GM12878 (cell line): Measurements from ENCODE around the gene PADI2. TPM values are rescaled to one million over a fixed set of nuclear protein-coding genes. Genes with fewer than 3 reads are reported as not detected.

ENCODE experiments used
- ATAC-seq: fragments of 200-7000 bp; cut with Tn5 transposase; 3 replicates; pipeline ENCODE4 v1.9.1; 2020; ENCODE audit warnings: mild to moderate bottlenecking, moderate library complexity
- BruUV-seq: library from RNA; stranded (reverse); fragments of 400-500 nt; replicated peaks from 2 replicates; lab custom pipeline; 2021; lab: Mats Ljungman, UMichigan
- CTCF ChIA-PET: fragments of 300-600 bp; sonication (Branson Sonifier 250); formaldehyde crosslinking; extraction: SDS; loops from one replicate; lab custom pipeline; 2021; ENCODE audit warnings: inconsistent platforms; lab: Yijun Ruan, JAX
- POLR2A ChIA-PET: fragments of 350-600 bp; formaldehyde crosslinking; extraction: SDS; loops from one replicate; lab custom pipeline; 2021; ENCODE audit warnings: inconsistent platforms; lab: Charles Lee
- RAD21 ChIA-PET: fragments of 300-600 bp; sonication (Branson Sonifier 250); formaldehyde crosslinking; loops from one replicate; lab custom pipeline; 2023; ENCODE audit warnings: antibody characterized with exemption; ENCODE audit not compliant: unreplicated experiment; lab: Charles Lee
- SMC1A ChIA-PET: fragments of 300-600 bp; sonication (Branson Sonifier 250); formaldehyde crosslinking; loops from one replicate; lab custom pipeline; 2023; ENCODE audit not compliant: unreplicated experiment, uncharacterized antibody; lab: Charles Lee
- DNase-seq: peaks from one replicate; pipeline ENCODE4 v3.0.0-alpha.2; 2011; ENCODE audit warnings: low read depth, low spot score
- FAIRE-seq: peaks from 3 replicates; lab custom pipeline; 2011; peaks lifted over from hg19 to GRCh38; lab: Jason Lieb, UNC
- H2AFZ ChIP-seq: 2 replicates; pipeline ENCODE4 v1.6.0; 2011; ENCODE audit warnings: low read depth, low read length, control low read depth; ENCODE audit not compliant: control insufficient read depth
- H3K27ac ChIP-seq: 2 replicates; pipeline ENCODE4 v1.5.1; 2011; ENCODE audit warnings: control low read depth; ENCODE audit not compliant: control insufficient read depth, insufficient read depth
- H3K27me3 ChIP-seq, 2 experiments: replicated peaks in 1 of 2; 2 replicates each; pipeline versions ENCODE4 v1.6.0 to v1.6.1; 2011; ENCODE audit warnings: low read length in 1 of 2; ENCODE audit not compliant: control insufficient read depth in 2 of 2, insufficient read depth in 2 of 2
- H3K36me3 ChIP-seq, 2 experiments: 2 replicates each; pipeline ENCODE4 v1.5.1; 2011; ENCODE audit warnings: low read length in 1 of 2; ENCODE audit not compliant: control insufficient read depth in 2 of 2, insufficient read depth in 2 of 2
- H3K4me1 ChIP-seq: 2 replicates; pipeline ENCODE4 v1.6.1; 2011; ENCODE audit warnings: mild to moderate bottlenecking, low read length, moderate library complexity, mixed read lengths; ENCODE audit not compliant: control insufficient read depth, insufficient read depth
- H3K4me2 ChIP-seq: 2 replicates; pipeline ENCODE4 v1.6.0; 2011; ENCODE audit warnings: control low read depth; ENCODE audit not compliant: control insufficient read depth, insufficient read depth
- H3K4me3 ChIP-seq: fragments of 200-600 bp; sonication (generic); 2 replicates; pipeline ENCODE4 v1.5.1; 2016
- H3K79me2 ChIP-seq: 2 replicates; pipeline ENCODE4 v1.6.0; 2011; ENCODE audit warnings: low read length; ENCODE audit not compliant: control insufficient read depth, insufficient read depth
- H3K9ac ChIP-seq: 2 replicates; pipeline ENCODE4 v1.8.0; 2011; ENCODE audit warnings: low read length, control low read depth, mixed read lengths; ENCODE audit not compliant: control insufficient read depth, insufficient read depth
- H3K9me3 ChIP-seq: replicated peaks from 3 replicates; pipeline ENCODE4 v1.5.1; 2011; ENCODE audit warnings: mild to moderate bottlenecking, low read length; ENCODE audit not compliant: control insufficient read depth, insufficient read depth
- H4K20me1 ChIP-seq: 2 replicates; pipeline ENCODE4 v1.6.0; 2011; ENCODE audit not compliant: control insufficient read depth, insufficient read depth
- ATF7 ChIP-seq: fragments of 450-650 bp; IDR thresholded peaks from 2 replicates; pipeline ENCODE4 v1.6.1; 2016; ENCODE audit warnings: low read depth, mild to moderate bottlenecking
- CBX3 ChIP-seq: fragments of 200-600 bp; sonication (generic); IDR thresholded peaks from 2 replicates; pipeline ENCODE4 v1.6.1; 2016; ENCODE audit warnings: low read depth, borderline replicate concordance
- CEBPB ChIP-seq, 2 experiments: fragments of 150-350 bp in 1 of 2; IDR thresholded peaks; 2 replicates each; pipeline ENCODE4 v1.6.1; 2012 to 2014; ENCODE audit warnings: low read depth in 2 of 2, low read length in 2 of 2, borderline replicate concordance in 1 of 2, inconsistent platforms in 1 of 2
- ETV6 ChIP-seq, 2 experiments: fragments of 450-650 bp in 1 of 2; IDR thresholded peaks in 1 of 2; conservative IDR thresholded peaks in 1 of 2; 2 replicates each; pipeline ENCODE4 v1.6.1; 2014; ENCODE audit warnings: antibody characterized with exemption in 1 of 2, borderline replicate concordance in 1 of 2, low read depth in 1 of 2, mild to moderate bottlenecking in 1 of 2, moderate library complexity in 1 of 2
- FOXM1 ChIP-seq: IDR thresholded peaks from 2 replicates; pipeline ENCODE4 v1.6.1; 2012; ENCODE audit warnings: low read depth, mild to moderate bottlenecking, inconsistent platforms, low read length, moderate library complexity
- MTA2 ChIP-seq: fragments of 450-650 bp; IDR thresholded peaks from 2 replicates; pipeline ENCODE4 v1.6.1; 2016; ENCODE audit warnings: low read depth, mild to moderate bottlenecking, moderate library complexity
- MYC ChIP-seq: IDR thresholded peaks from 2 replicates; pipeline ENCODE4 v1.6.1; 2011; ENCODE audit warnings: mild to moderate bottlenecking, low read length, moderate library complexity, inconsistent platforms; ENCODE audit not compliant: insufficient read depth, insufficient replicate concordance, insufficient read length, severe bottlenecking
- NBN ChIP-seq: fragments of 450-650 bp; IDR thresholded peaks from 2 replicates; pipeline ENCODE4 v1.6.1; 2016
- NFXL1 ChIP-seq: fragments of 450-650 bp; IDR thresholded peaks from 2 replicates; pipeline ENCODE4 v1.6.1; 2017; ENCODE audit warnings: antibody characterized with exemption, mild to moderate bottlenecking, borderline replicate concordance
- NKRF ChIP-seq: fragments of 450-650 bp; conservative IDR thresholded peaks from 2 replicates; pipeline ENCODE4 v1.6.1; 2017; ENCODE audit warnings: mild to moderate bottlenecking, moderate library complexity
- NR2F1 ChIP-seq: fragments of 450-650 bp; conservative IDR thresholded peaks from 2 replicates; pipeline ENCODE4 v1.6.1; 2017; ENCODE audit warnings: mild to moderate bottlenecking
- PAX8 ChIP-seq: fragments of 450-650 bp; IDR thresholded peaks from 2 replicates; pipeline ENCODE4 v1.6.1; 2017; ENCODE audit warnings: mild to moderate bottlenecking, moderate library complexity
- PBX3 ChIP-seq: IDR thresholded peaks from 2 replicates; pipeline ENCODE4 v1.6.1; 2011; ENCODE audit warnings: mild to moderate bottlenecking, low read depth, low read length, moderate library complexity; ENCODE audit not compliant: insufficient replicate concordance
- SPI1 ChIP-seq: IDR thresholded peaks from 2 replicates; pipeline ENCODE4 v1.6.1; 2011; ENCODE audit warnings: low read depth, mild to moderate bottlenecking, low read length, moderate library complexity, borderline replicate concordance; ENCODE audit not compliant: insufficient read depth
- SREBF1 ChIP-seq: IDR thresholded peaks from 2 replicates; pipeline ENCODE4 v1.6.1; 2012; ENCODE audit warnings: mild to moderate bottlenecking, low read length
- YBX1 ChIP-seq: fragments of 450-650 bp; IDR thresholded peaks from 2 replicates; pipeline ENCODE4 v1.6.1; 2016; ENCODE audit warnings: antibody characterized with exemption
- WGBS: methylation state at CpG from one replicate; pipeline ENCODE4 v1.1.6; 2016; ENCODE audit warnings: low lambda C conversion rate; ENCODE audit not compliant: insufficient replicate concordance, insufficient coverage; ENCODE audit errors: missing lambda C conversion rate; 5-methylcytosine and 5-hydroxymethylcytosine counted together
- in situ Hi-C: fragments of 300-500 bp; cut with MboI; formaldehyde crosslinking; loops from 9 replicates; pipeline ENCODE4 v1.14.3; 2018; ENCODE audit warnings: mixed read lengths
- intact Hi-C: fragments of 100-400 bp; cut with micrococcal nuclease; formaldehyde crosslinking; loops from one replicate; pipeline ENCODE4 v1.14.2; 2022; ENCODE audit not compliant: unreplicated experiment
- polyA plus RNA-seq, 11 experiments: library from polyadenylated mRNA; depleted of rRNA in 4 of 11; unstranded in 6 of 11; stranded (reverse) in 5 of 11; fragments of >200 nt; fragmentation: Nextera tagmentation in 4 of 11; fragmentation: Illumina TruSeq in 1 of 11; extraction: Ambion mirVana in 4 of 11; extraction: Trizol in 1 of 11; gene quantifications; 1 replicate in 1 of 11; 2 replicates in 10 of 11; pipeline versions ENCODE4 v1.2.1 to v1.2.3, GENCODE V29; 2011 to 2016; ENCODE audit warnings: inconsistent platforms in 2 of 11, missing spikeins in 2 of 11, low read depth in 1 of 11
- total RNA-seq, 4 experiments: library from RNA; depleted of rRNA in 3 of 4; stranded (reverse); fragments of >200 nt in 3 of 4; fragmentation: Illumina TruSeq in 1 of 4; extraction: Trizol in 1 of 4; gene quantifications; 2 replicates each; pipeline versions ENCODE4 v1.2.1 to v1.2.3, GENCODE V29; 2013 to 2021

Gene PADI2
- total and polyA plus RNA-seq, 10 of the 15 experiments (the other 5 are each of a cell fraction or from before 2014, with no cell fraction given), result 0.05 to 3.0 (median 0.10) TPM; not detected in 1

GRCh38 chr1:17122521-17123164 lies 3.4 kb upstream of the PADI2 start:
- H3K4me1 ChIP-seq, result peaks cover 8% of the 10 kb centered on the region
- no peaks in the 10 kb centered on the region for H3K9me3 ChIP-seq
- H3K27me3 ChIP-seq, result peaks cover 8 to 11% of the 10 kb centered on the region in 2 experiments; a peak in 3 of 4 replicates
- DNase-seq (no peak), FAIRE-seq (no peak), ATAC-seq (no peak)
- ChIA-PET CTCF (interaction anchor here (0.6 to 12.1 kb wide), 12 partner anchors 9 to 355 kb away, joined by 3 to 315 read pairs (median 4); no protein-coding TSS in a partner anchor), SMC1A (interaction anchor here (1.0 to 12.4 kb wide), 9 partner anchors 8 to 123 kb away, joined by 3 to 236 read pairs (median 5); no protein-coding TSS in a partner anchor), POLR2A (interaction anchor here (0.9 to 3.9 kb wide), 5 partner anchors 10 to 61 kb away, joined by 3 to 23 read pairs (median 3); no protein-coding TSS in a partner anchor), RAD21 (interaction anchor here (0.7 to 9.7 kb wide), 13 partner anchors 11 to 214 kb away, joined by 3 to 186 read pairs (median 4); no protein-coding TSS in a partner anchor)
- no peaks in the 10 kb centered on the region for H3K79me2 ChIP-seq
- H3K4me3 ChIP-seq, result no peak overlapping the region
- no peak overlapping the region for H2AFZ ChIP-seq
- H3K9ac ChIP-seq, result no peak overlapping the region
- no peaks in the 10 kb centered on the region for H3K36me3 ChIP-seq
- no peaks in the 10 kb centered on the region for H4K20me1 ChIP-seq
- H3K4me2 ChIP-seq, result no peak overlapping the region
- WGBS, result 10% methylated on average over 9 of the region's 9 CpGs
- in situ Hi-C loops, result no loop called here
- H3K27ac ChIP-seq, result no peak overlapping the region
- intact Hi-C loops, result no loop called here
- BruUV-seq, result no TSS peak
- TF ChIP-seq SREBF1 (no peak), CEBPB (IDR thresholded peaks at IDR 0.05; ENCODE audit: borderline replicate concordance in 1 of 2, low read depth in 2 of 2, low read length in 2 of 2) (no peak), PAX8 (no peak), MYC (no peak), YBX1 (no peak), MTA2 (no peak), SPI1 (no peak), NKRF (no peak), ATF7 (no peak), ETV6 (conservative IDR thresholded peaks at IDR 0.05 in 1 of 2, IDR thresholded peaks at IDR 0.05 in 1 of 2; ENCODE audit: borderline replicate concordance in 1 of 2, low read depth in 1 of 2) (no peak), PBX3 (no peak), CBX3 (no peak), NR2F1 (no peak), FOXM1 (no peak), NFXL1 (no peak), NBN (no peak)
